IMR-90 (cell line): ENCODE results near the gene SH3BGRL. TPM values are rescaled to one million over a fixed set of nuclear protein-coding genes. Genes with fewer than 3 reads are reported as not detected.

ENCODE experiments used
- ATAC-seq: fragments of 200-7000 bp; cut with Tn5 transposase; 2 replicates; pipeline ENCODE4 v1.9.1; 2020; ENCODE audit warnings: low read depth, mild to moderate bottlenecking, moderate library complexity
- BruUV-seq: library from RNA; stranded (reverse); fragments of 400-500 nt; replicated peaks from 2 replicates; lab custom pipeline; 2021; lab: Mats Ljungman, UMichigan
- CTCF ChIA-PET: fragments of 300-600 bp; formaldehyde crosslinking; extraction: SDS; loops from one replicate; lab custom pipeline; 2021; ENCODE audit warnings: antibody characterized with exemption; lab: Yijun Ruan, JAX
- POLR2A ChIA-PET: fragments of 300-600 bp; sonication (Branson Sonifier 250); formaldehyde crosslinking; loops from one replicate; lab custom pipeline; 2022; ENCODE audit warnings: antibody characterized with exemption; ENCODE audit not compliant: unreplicated experiment; lab: Charles Lee
- DNase-seq: peaks from one replicate; pipeline ENCODE4 v3.0.0; 2013
- H2AFZ ChIP-seq: replicated peaks from 2 replicates; pipeline ENCODE3; 2013; ENCODE audit warnings: low read length, mild to moderate bottlenecking; ENCODE audit not compliant: poor library complexity
- H2AK5ac ChIP-seq: 2 replicates; pipeline ENCODE4 v1.6.1; 2013; ENCODE audit warnings: low read depth, low read length, inconsistent platforms
- H2AK9ac ChIP-seq: replicated peaks from 2 replicates; pipeline ENCODE3; 2013; ENCODE audit warnings: mild to moderate bottlenecking, low read depth, low read length, moderate library complexity; ENCODE audit not compliant: poor library complexity
- H2BK120ac ChIP-seq: 2 replicates; pipeline ENCODE4 v1.6.1; 2013; ENCODE audit warnings: low read depth, low read length, inconsistent platforms
- H2BK15ac ChIP-seq: 3 replicates; pipeline ENCODE4 v1.6.1; 2013; ENCODE audit warnings: low read depth, low read length, inconsistent platforms
- H2BK20ac ChIP-seq: 2 replicates; pipeline ENCODE4 v1.6.1; 2013; ENCODE audit warnings: low read depth, mild to moderate bottlenecking, inconsistent platforms, low read length, moderate library complexity
- H2BK5ac ChIP-seq: 2 replicates; pipeline ENCODE4 v1.6.1; 2013; ENCODE audit warnings: mild to moderate bottlenecking, low read depth, low read length, inconsistent platforms; ENCODE audit not compliant: poor library complexity, severe bottlenecking
- H3K14ac ChIP-seq: replicated peaks from 2 replicates; pipeline ENCODE4 v1.6.1; 2013; ENCODE audit warnings: low read depth, low read length, inconsistent platforms
- H3K18ac ChIP-seq: 2 replicates; pipeline ENCODE4 v1.6.1; 2013; ENCODE audit warnings: low read depth, low read length, control low read depth
- H3K23ac ChIP-seq: 2 replicates; pipeline ENCODE4 v1.6.1; 2013; ENCODE audit warnings: low read depth, low read length, inconsistent platforms
- H3K27ac ChIP-seq: 2 replicates; pipeline ENCODE4 v1.5.1; 2013; ENCODE audit warnings: mild to moderate bottlenecking, control low read depth, low read length; ENCODE audit not compliant: insufficient read depth
- H3K27me3 ChIP-seq: 2 replicates; pipeline ENCODE4 v1.6.1; 2013; ENCODE audit warnings: low read length; ENCODE audit not compliant: control insufficient read depth, insufficient read depth
- H3K36me3 ChIP-seq: 2 replicates; pipeline ENCODE4 v1.6.1; 2013; ENCODE audit warnings: low read length, mixed read lengths; ENCODE audit not compliant: control insufficient read depth, insufficient read depth
- H3K4ac ChIP-seq: 2 replicates; pipeline ENCODE4 v1.6.1; 2013; ENCODE audit warnings: low read depth, low read length, inconsistent platforms
- H3K4me1 ChIP-seq: 2 replicates; pipeline ENCODE4 v1.6.1; 2013; ENCODE audit warnings: low read length, mixed read lengths; ENCODE audit not compliant: control insufficient read depth, insufficient read depth
- H3K4me2 ChIP-seq: 2 replicates; pipeline ENCODE4 v1.6.1; 2013; ENCODE audit warnings: low read depth, mild to moderate bottlenecking, control low read depth, low read length, moderate library complexity
- H3K4me3 ChIP-seq: 2 replicates; pipeline ENCODE4 v1.5.1; 2013; ENCODE audit warnings: low read depth, mild to moderate bottlenecking, control low read depth, low read length, moderate library complexity; ENCODE audit not compliant: insufficient read depth
- H3K56ac ChIP-seq: 2 replicates; pipeline ENCODE4 v1.6.1; 2013; ENCODE audit warnings: low read length, inconsistent platforms; ENCODE audit not compliant: insufficient read depth; ENCODE audit errors: extremely low read depth
- H3K79me1 ChIP-seq, 2 experiments: 2 replicates each; pipeline ENCODE4 v1.6.1; 2013; ENCODE audit warnings: low read length in 2 of 2, inconsistent platforms in 1 of 2, low read depth in 1 of 2
- H3K9ac ChIP-seq: 2 replicates; pipeline ENCODE4 v1.6.1; 2013; ENCODE audit warnings: low read depth, low read length, control low read depth
- H3K9me1 ChIP-seq: 2 replicates; pipeline ENCODE4 v1.6.1; 2013; ENCODE audit warnings: low read length, inconsistent platforms; ENCODE audit not compliant: insufficient read depth
- H3K9me3 ChIP-seq: 2 replicates; pipeline ENCODE4 v1.6.1; 2013; ENCODE audit warnings: low read length; ENCODE audit not compliant: control insufficient read depth, insufficient read depth
- H4K20me1 ChIP-seq: 2 replicates; pipeline ENCODE4 v1.6.1; 2013; ENCODE audit warnings: low read length, inconsistent platforms; ENCODE audit not compliant: insufficient read depth
- H4K5ac ChIP-seq: 2 replicates; pipeline ENCODE4 v1.6.1; 2013; ENCODE audit warnings: mild to moderate bottlenecking, low read depth, low read length, control low read depth
- H4K8ac ChIP-seq, 2 experiments: 2 replicates each; pipeline ENCODE4 v1.6.1; 2013; ENCODE audit warnings: low read depth in 2 of 2, low read length in 2 of 2, control low read depth in 1 of 2, inconsistent platforms in 1 of 2
- H4K91ac ChIP-seq: 2 replicates; pipeline ENCODE4 v1.6.1; 2013; ENCODE audit warnings: low read depth, low read length, inconsistent platforms; ENCODE audit not compliant: insufficient read depth
- BHLHE40 ChIP-seq: fragments of 150-350 bp; IDR thresholded peaks from 2 replicates; pipeline ENCODE4 v1.6.1; 2016; ENCODE audit warnings: mild to moderate bottlenecking, low read depth, low read length
- CEBPB ChIP-seq: IDR thresholded peaks from 2 replicates; pipeline ENCODE4 v1.6.1; 2012; ENCODE audit warnings: low read depth, low read length, improper control_type of control experiment
- CHD1 ChIP-seq: IDR thresholded peaks from 2 replicates; pipeline ENCODE4 v1.6.1; 2012; ENCODE audit warnings: low read depth, low read length, improper control_type of control experiment
- FOS ChIP-seq: fragments of 150-350 bp; IDR thresholded peaks from 2 replicates; pipeline ENCODE4 v1.6.1; 2016; ENCODE audit warnings: low read depth, low read length
- MAFK ChIP-seq: IDR thresholded peaks from 2 replicates; pipeline ENCODE4 v1.6.1; 2012; ENCODE audit warnings: low read depth, low read length, improper control_type of control experiment
- MAZ ChIP-seq: IDR thresholded peaks from 2 replicates; pipeline ENCODE4 v1.6.1; 2012; ENCODE audit warnings: low read depth, mild to moderate bottlenecking, low read length, improper control_type of control experiment, moderate library complexity, borderline replicate concordance
- MXI1 ChIP-seq: IDR thresholded peaks from 2 replicates; pipeline ENCODE4 v1.6.1; 2012; ENCODE audit warnings: low read depth, mild to moderate bottlenecking, low read length, moderate library complexity, borderline replicate concordance
- NFE2L2 ChIP-seq: fragments of 150-350 bp; IDR thresholded peaks from 2 replicates; pipeline ENCODE4 v1.6.1; 2016; ENCODE audit warnings: low read depth, mild to moderate bottlenecking, low read length
- RAD21 ChIP-seq: IDR thresholded peaks from 2 replicates; pipeline ENCODE4 v1.6.1; 2012; ENCODE audit warnings: low read length, improper control_type of control experiment
- RCOR1 ChIP-seq: IDR thresholded peaks from 2 replicates; pipeline ENCODE4 v1.6.1; 2012; ENCODE audit warnings: mild to moderate bottlenecking, low read length, improper control_type of control experiment; ENCODE audit not compliant: insufficient replicate concordance
- RFX5 ChIP-seq: IDR thresholded peaks from 2 replicates; pipeline ENCODE4 v1.8.0; 2012; ENCODE audit warnings: low read depth, mild to moderate bottlenecking, low read length, moderate library complexity
- WGBS, 2 experiments: methylation state at CpG; one replicate each; pipeline versions ENCODE4 v1.1.5 to v1.1.7; 2013; ENCODE audit warnings: missing lambda C conversion rate in 2 of 2; ENCODE audit not compliant: insufficient read length in 1 of 2; ENCODE audit errors: extremely low coverage in 2 of 2; 5-methylcytosine and 5-hydroxymethylcytosine counted together
- dilution Hi-C: fragments of 300-500 bp; cut with HindIII; formaldehyde crosslinking; loops from one replicate; pipeline ENCODE4 v1.14.3; 2018; ENCODE audit warnings: low sequenced_read_pairs; ENCODE audit not compliant: unreplicated experiment
- in situ Hi-C: fragments of 300-500 bp; cut with MboI; formaldehyde crosslinking; loops from 3 replicates; pipeline ENCODE4 v1.14.3; 2019; ENCODE audit warnings: low sequenced_read_pairs, inconsistent platforms, mixed read lengths
- intact Hi-C: fragments of 100-400 bp; cut with micrococcal nuclease; formaldehyde crosslinking; loops from 2 replicates; pipeline ENCODE4 v1.10.0; 2022
- polyA plus RNA-seq, 3 experiments: library from polyadenylated mRNA; depleted of rRNA; stranded (reverse); fragments of >200 nt; gene quantifications; 2 replicates each; pipeline ENCODE4 v1.2.3, GENCODE V29; 2012; ENCODE audit warnings: low replicate concordance in 1 of 3
- total RNA-seq: library from RNA; depleted of rRNA; stranded (reverse); fragments of >200 nt; gene quantifications from 2 replicates; pipeline ENCODE4 v1.2.3, GENCODE V29; 2012
- TF ChIP-seq, protein P1 (sequence below): fragments of 150-350 bp; IDR thresholded peaks from 2 replicates; pipeline ENCODE4 v1.6.1; 2016; ENCODE audit warnings: low read depth, mild to moderate bottlenecking, low read length, moderate library complexity, borderline replicate concordance
- TF ChIP-seq, protein P2 (sequence below): fragments of 150-350 bp; IDR thresholded peaks from 2 replicates; pipeline ENCODE4 v1.6.1; 2017; ENCODE audit warnings: mild to moderate bottlenecking, antibody characterized with exemption, low read length, low read depth
- TF ChIP-seq, protein P3 (sequence below): conservative IDR thresholded peaks from 2 replicates; pipeline ENCODE4 v1.5.1; 2012; ENCODE audit warnings: mild to moderate bottlenecking, low read depth, low read length, improper control_type of control experiment

The SH3BGRL gene
- total and polyA plus RNA-seq, 2 of the 4 experiments (the other 2 are of a cell fraction) = 50.7 to 110 TPM

DNA sequence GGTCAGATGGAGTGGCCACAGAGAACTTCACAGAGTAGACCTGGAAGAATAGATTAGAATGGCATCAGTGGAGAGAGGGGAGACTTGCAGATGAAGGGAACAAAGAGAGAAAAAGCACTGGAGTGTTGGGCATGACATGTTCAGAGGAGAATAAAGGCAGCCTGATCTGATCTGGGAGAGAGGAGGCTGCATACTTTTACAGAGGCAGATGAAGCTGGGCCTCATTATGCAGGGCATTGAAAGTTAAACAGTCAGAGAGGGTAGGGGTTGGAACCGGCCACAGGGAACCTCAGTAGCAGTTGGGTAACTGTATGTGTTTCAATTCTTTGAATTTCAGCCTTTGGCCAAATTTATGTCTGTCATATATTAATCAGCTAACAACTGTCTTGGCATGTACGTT, 61.2 kb downstream of the SH3BGRL start:
- no peak overlapping the region for H3K27ac ChIP-seq
- in situ Hi-C loops = no loop called here
- TF ChIP-seq MXI1 (no peak), RFX5 (no peak), BHLHE40 (no peak), RAD21 (no peak), CHD1 (no peak), MAFK (no peak), CEBPB (no peak), MAZ (no peak), RCOR1 (no peak), NFE2L2 (no peak), FOS (no peak)
- TF ChIP-seq, protein P1, sequence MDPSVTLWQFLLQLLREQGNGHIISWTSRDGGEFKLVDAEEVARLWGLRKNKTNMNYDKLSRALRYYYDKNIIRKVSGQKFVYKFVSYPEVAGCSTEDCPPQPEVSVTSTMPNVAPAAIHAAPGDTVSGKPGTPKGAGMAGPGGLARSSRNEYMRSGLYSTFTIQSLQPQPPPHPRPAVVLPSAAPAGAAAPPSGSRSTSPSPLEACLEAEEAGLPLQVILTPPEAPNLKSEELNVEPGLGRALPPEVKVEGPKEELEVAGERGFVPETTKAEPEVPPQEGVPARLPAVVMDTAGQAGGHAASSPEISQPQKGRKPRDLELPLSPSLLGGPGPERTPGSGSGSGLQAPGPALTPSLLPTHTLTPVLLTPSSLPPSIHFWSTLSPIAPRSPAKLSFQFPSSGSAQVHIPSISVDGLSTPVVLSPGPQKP = no peak
- TF ChIP-seq, protein P2, sequence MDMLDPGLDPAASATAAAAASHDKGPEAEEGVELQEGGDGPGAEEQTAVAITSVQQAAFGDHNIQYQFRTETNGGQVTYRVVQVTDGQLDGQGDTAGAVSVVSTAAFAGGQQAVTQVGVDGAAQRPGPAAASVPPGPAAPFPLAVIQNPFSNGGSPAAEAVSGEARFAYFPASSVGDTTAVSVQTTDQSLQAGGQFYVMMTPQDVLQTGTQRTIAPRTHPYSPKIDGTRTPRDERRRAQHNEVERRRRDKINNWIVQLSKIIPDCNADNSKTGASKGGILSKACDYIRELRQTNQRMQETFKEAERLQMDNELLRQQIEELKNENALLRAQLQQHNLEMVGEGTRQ = no peak
- TF ChIP-seq, protein P3, sequence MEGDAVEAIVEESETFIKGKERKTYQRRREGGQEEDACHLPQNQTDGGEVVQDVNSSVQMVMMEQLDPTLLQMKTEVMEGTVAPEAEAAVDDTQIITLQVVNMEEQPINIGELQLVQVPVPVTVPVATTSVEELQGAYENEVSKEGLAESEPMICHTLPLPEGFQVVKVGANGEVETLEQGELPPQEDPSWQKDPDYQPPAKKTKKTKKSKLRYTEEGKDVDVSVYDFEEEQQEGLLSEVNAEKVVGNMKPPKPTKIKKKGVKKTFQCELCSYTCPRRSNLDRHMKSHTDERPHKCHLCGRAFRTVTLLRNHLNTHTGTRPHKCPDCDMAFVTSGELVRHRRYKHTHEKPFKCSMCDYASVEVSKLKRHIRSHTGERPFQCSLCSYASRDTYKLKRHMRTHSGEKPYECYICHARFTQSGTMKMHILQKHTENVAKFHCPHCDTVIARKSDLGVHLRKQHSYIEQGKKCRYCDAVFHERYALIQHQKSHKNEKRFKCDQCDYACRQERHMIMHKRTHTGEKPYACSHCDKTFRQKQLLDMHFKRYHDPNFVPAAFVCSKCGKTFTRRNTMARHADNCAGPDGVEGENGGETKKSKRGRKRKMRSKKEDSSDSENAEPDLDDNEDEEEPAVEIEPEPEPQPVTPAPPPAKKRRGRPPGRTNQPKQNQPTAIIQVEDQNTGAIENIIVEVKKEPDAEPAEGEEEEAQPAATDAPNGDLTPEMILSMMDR = no peak

More for the DNA sequence above, 61.2 kb downstream of the SH3BGRL start:
- no TSS peak for BruUV-seq
- no peak overlapping the region for H2AK9ac ChIP-seq
- WGBS, 2 experiments = 0% methylated on average over 1 of the region's 2 CpGs; no CpG with 5 or more reads in 1 of the 2 experiments
- POLR2A ChIA-PET = no interaction called here
- no peak overlapping the region for H3K9ac ChIP-seq
- no peak overlapping the region for H3K4ac ChIP-seq
- intact Hi-C loops (no loop called here), dilution Hi-C loops (no loop called here)
- H3K4me3 ChIP-seq = no peak overlapping the region
- no peaks in the 10 kb centered on the region for H3K9me3 ChIP-seq
- no peak overlapping the region for H3K18ac ChIP-seq
- no peak overlapping the region for H2BK15ac ChIP-seq
- H3K23ac ChIP-seq = no peak overlapping the region
- CTCF ChIA-PET = interaction anchor here (0.6 to 0.7 kb wide), 3 partner anchors 33 to 605 kb away, joined by 3 to 5 read pairs (median 5); no protein-coding TSS in a partner anchor
- no peak overlapping the region for H3K56ac ChIP-seq
- no peak overlapping the region for H3K4me2 ChIP-seq
- H4K91ac ChIP-seq = no peak overlapping the region
- no peaks in the 10 kb centered on the region for H4K20me1 ChIP-seq
- 0 out of 2 replicates have a peak, but pooled peaks cover 2% of the 10 kb centered on the region for H3K4me1 ChIP-seq
- no peak overlapping the region for H2BK120ac ChIP-seq
- no peak for ATAC-seq
- H3K79me1 ChIP-seq = peaks cover 4 to 9% of the 10 kb centered on the region in 2 experiments; a peak in 3 of 4 replicates
- no peaks in the 10 kb centered on the region for H3K36me3 ChIP-seq
- no peak overlapping the region for H4K8ac ChIP-seq
- peak overlapping the region; percentile 5; the same call in 1 of the 2 replicates for H2BK20ac ChIP-seq
- no peak overlapping the region for H2BK5ac ChIP-seq
- H2AFZ ChIP-seq = no peak overlapping the region
- DNase-seq = no peak
- no peak overlapping the region for H3K14ac ChIP-seq
- no peaks in the 10 kb centered on the region for H3K27me3 ChIP-seq
- no peak overlapping the region for H4K5ac ChIP-seq
- no peak overlapping the region for H2AK5ac ChIP-seq
- H3K9me1 ChIP-seq = no peaks in the 10 kb centered on the region; the same call in 1 of the 2 replicates
